ENCODE data around the gene LCE7A.

The LCE7A gene

GRCh38 chr1:152866321-152866720 is 6.5 kb downstream of the LCE7A start:
- no peak overlapping the region for H3K27ac ChIP-seq (ENCODE audit: extremely low read depth, low read depth, low read length)
- TF ChIP-seq, protein P1, sequence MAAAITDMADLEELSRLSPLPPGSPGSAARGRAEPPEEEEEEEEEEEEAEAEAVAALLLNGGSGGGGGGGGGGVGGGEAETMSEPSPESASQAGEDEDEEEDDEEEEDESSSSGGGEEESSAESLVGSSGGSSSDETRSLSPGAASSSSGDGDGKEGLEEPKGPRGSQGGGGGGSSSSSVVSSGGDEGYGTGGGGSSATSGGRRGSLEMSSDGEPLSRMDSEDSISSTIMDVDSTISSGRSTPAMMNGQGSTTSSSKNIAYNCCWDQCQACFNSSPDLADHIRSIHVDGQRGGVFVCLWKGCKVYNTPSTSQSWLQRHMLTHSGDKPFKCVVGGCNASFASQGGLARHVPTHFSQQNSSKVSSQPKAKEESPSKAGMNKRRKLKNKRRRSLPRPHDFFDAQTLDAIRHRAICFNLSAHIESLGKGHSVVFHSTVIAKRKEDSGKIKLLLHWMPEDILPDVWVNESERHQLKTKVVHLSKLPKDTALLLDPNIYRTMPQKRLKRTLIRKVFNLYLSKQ (tag by site-specific recombination; IDR thresholded peaks at IDR 0.05; ENCODE audit: borderline replicate concordance): no peak
- no peak for TF ChIP-seq ZNF600 (tag by site-specific recombination; IDR thresholded peaks at IDR 0.05)
- TF ChIP-seq ZBTB1 (tag by site-specific recombination; IDR thresholded peaks at IDR 0.05): no peak
- no peak for TF ChIP-seq ZNF157 (tag by site-specific recombination; IDR thresholded peaks at IDR 0.05)
- no peaks in the 10 kb centered on the region for H3K36me3 ChIP-seq (ENCODE audit: control insufficient read depth in 2 of 2, insufficient read depth in 1 of 2, low read length in 2 of 2)
- H3K4me3 ChIP-seq (ENCODE audit: low read depth, low read length): no peak overlapping the region
- CTCF ChIA-PET: interaction anchor here (1.0 to 1.4 kb wide), 2 partner anchors 212 to 326 kb away, joined by 4 to 6 read pairs; no protein-coding TSS in a partner anchor
- no peaks in the 10 kb centered on the region for H3K4me1 ChIP-seq (ENCODE audit: control insufficient read depth, insufficient read depth, low read length)
- H3K9me3 ChIP-seq (ENCODE audit: control insufficient read depth, insufficient read depth, low read depth, low read length): no peaks in the 10 kb centered on the region
- POLR2A ChIA-PET: no interaction called here

- no peak overlapping the region for H3K27ac ChIP-seq (ENCODE audit: extremely low read depth, low read depth, low read length)
- CTCF ChIA-PET: interaction anchor here (0.6 to 6.7 kb wide), 39 partner anchors 9 to 1956 kb away, joined by 3 to 71 read pairs (median 4); partner anchors contain the start of genes IVL, LCE2D and SMCP
- TF ChIP-seq ZNF214 (tag by site-specific recombination; IDR thresholded peaks at IDR 0.05; ENCODE audit: borderline replicate concordance) (no peak), ZNF629 (tag by site-specific recombination; IDR thresholded peaks at IDR 0.05) (no peak), ZNF514 (tag by site-specific recombination; IDR thresholded peaks at IDR 0.05) (no peak), ZNF664 (tag by site-specific recombination; IDR thresholded peaks at IDR 0.05) (no peak), ZNF394 (tag by site-specific recombination; IDR thresholded peaks at IDR 0.05; ENCODE audit: borderline replicate concordance) (no peak), ZNF157 (tag by site-specific recombination; IDR thresholded peaks at IDR 0.05) (no peak), ZNF654 (tag by site-specific recombination; IDR thresholded peaks at IDR 0.05; ENCODE audit: low read depth) (0 out of 2 replicates have a peak, but pooled peaks have one; percentile 32), ZNF488 (tag by site-specific recombination; IDR thresholded peaks at IDR 0.05) (no peak), ZNF558 (tag by site-specific recombination; IDR thresholded peaks at IDR 0.05) (no peak), SETDB1 (IDR thresholded peaks at IDR 0.05; ENCODE audit: insufficient read length, low read length) (no peak), SCRT2 (tag by site-specific recombination; IDR thresholded peaks at IDR 0.05) (no peak)
- TF ChIP-seq, protein P2, sequence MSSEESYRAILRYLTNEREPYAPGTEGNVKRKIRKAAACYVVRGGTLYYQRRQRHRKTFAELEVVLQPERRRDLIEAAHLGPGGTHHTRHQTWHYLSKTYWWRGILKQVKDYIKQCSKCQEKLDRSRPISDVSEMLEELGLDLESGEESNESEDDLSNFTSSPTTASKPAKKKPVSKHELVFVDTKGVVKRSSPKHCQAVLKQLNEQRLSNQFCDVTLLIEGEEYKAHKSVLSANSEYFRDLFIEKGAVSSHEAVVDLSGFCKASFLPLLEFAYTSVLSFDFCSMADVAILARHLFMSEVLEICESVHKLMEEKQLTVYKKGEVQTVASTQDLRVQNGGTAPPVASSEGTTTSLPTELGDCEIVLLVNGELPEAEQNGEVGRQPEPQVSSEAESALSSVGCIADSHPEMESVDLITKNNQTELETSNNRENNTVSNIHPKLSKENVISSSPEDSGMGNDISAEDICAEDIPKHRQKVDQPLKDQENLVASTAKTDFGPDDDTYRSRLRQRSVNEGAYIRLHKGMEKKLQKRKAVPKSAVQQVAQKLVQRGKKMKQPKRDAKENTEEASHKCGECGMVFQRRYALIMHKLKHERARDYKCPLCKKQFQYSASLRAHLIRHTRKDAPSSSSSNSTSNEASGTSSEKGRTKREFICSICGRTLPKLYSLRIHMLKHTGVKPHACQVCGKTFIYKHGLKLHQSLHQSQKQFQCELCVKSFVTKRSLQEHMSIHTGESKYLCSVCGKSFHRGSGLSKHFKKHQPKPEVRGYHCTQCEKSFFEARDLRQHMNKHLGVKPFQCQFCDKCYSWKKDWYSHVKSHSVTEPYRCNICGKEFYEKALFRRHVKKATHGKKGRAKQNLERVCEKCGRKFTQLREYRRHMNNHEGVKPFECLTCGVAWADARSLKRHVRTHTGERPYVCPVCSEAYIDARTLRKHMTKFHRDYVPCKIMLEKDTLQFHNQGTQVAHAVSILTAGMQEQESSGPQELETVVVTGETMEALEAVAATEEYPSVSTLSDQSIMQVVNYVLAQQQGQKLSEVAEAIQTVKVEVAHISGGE (tag by site-specific recombination; conservative IDR thresholded peaks at IDR 0.05; ENCODE audit: low read depth): no peak
- TF ChIP-seq, protein P3, sequence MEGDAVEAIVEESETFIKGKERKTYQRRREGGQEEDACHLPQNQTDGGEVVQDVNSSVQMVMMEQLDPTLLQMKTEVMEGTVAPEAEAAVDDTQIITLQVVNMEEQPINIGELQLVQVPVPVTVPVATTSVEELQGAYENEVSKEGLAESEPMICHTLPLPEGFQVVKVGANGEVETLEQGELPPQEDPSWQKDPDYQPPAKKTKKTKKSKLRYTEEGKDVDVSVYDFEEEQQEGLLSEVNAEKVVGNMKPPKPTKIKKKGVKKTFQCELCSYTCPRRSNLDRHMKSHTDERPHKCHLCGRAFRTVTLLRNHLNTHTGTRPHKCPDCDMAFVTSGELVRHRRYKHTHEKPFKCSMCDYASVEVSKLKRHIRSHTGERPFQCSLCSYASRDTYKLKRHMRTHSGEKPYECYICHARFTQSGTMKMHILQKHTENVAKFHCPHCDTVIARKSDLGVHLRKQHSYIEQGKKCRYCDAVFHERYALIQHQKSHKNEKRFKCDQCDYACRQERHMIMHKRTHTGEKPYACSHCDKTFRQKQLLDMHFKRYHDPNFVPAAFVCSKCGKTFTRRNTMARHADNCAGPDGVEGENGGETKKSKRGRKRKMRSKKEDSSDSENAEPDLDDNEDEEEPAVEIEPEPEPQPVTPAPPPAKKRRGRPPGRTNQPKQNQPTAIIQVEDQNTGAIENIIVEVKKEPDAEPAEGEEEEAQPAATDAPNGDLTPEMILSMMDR (tag by site-specific recombination; IDR thresholded peaks at IDR 0.05): 0 out of 2 replicates have a peak, but pooled peaks have one; percentile 21
- TF ChIP-seq, protein P4, sequence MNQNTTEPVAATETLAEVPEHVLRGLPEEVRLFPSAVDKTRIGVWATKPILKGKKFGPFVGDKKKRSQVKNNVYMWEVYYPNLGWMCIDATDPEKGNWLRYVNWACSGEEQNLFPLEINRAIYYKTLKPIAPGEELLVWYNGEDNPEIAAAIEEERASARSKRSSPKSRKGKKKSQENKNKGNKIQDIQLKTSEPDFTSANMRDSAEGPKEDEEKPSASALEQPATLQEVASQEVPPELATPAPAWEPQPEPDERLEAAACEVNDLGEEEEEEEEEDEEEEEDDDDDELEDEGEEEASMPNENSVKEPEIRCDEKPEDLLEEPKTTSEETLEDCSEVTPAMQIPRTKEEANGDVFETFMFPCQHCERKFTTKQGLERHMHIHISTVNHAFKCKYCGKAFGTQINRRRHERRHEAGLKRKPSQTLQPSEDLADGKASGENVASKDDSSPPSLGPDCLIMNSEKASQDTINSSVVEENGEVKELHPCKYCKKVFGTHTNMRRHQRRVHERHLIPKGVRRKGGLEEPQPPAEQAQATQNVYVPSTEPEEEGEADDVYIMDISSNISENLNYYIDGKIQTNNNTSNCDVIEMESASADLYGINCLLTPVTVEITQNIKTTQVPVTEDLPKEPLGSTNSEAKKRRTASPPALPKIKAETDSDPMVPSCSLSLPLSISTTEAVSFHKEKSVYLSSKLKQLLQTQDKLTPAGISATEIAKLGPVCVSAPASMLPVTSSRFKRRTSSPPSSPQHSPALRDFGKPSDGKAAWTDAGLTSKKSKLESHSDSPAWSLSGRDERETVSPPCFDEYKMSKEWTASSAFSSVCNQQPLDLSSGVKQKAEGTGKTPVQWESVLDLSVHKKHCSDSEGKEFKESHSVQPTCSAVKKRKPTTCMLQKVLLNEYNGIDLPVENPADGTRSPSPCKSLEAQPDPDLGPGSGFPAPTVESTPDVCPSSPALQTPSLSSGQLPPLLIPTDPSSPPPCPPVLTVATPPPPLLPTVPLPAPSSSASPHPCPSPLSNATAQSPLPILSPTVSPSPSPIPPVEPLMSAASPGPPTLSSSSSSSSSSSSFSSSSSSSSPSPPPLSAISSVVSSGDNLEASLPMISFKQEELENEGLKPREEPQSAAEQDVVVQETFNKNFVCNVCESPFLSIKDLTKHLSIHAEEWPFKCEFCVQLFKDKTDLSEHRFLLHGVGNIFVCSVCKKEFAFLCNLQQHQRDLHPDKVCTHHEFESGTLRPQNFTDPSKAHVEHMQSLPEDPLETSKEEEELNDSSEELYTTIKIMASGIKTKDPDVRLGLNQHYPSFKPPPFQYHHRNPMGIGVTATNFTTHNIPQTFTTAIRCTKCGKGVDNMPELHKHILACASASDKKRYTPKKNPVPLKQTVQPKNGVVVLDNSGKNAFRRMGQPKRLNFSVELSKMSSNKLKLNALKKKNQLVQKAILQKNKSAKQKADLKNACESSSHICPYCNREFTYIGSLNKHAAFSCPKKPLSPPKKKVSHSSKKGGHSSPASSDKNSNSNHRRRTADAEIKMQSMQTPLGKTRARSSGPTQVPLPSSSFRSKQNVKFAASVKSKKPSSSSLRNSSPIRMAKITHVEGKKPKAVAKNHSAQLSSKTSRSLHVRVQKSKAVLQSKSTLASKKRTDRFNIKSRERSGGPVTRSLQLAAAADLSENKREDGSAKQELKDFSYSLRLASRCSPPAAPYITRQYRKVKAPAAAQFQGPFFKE (tag by site-specific recombination; IDR thresholded peaks at IDR 0.05; ENCODE audit: borderline replicate concordance): no peak
- no peaks in the 10 kb centered on the region for H3K36me3 ChIP-seq (ENCODE audit: control insufficient read depth in 2 of 2, insufficient read depth in 1 of 2, low read length in 2 of 2)
- H3K4me3 ChIP-seq (ENCODE audit: low read depth, low read length): no peak overlapping the region
- H3K4me1 ChIP-seq (ENCODE audit: control insufficient read depth, insufficient read depth, low read length): no peaks in the 10 kb centered on the region
- POLR2A ChIA-PET: no interaction called here
- no peaks in the 10 kb centered on the region for H3K9me3 ChIP-seq (ENCODE audit: control insufficient read depth, insufficient read depth, low read depth, low read length)
Measured at GRCh38 chr1:152869808-152870419, 10.1 kb downstream of the LCE7A start.
